ENCODE data around the gene DDB1.

DDB1 gene

DNA sequence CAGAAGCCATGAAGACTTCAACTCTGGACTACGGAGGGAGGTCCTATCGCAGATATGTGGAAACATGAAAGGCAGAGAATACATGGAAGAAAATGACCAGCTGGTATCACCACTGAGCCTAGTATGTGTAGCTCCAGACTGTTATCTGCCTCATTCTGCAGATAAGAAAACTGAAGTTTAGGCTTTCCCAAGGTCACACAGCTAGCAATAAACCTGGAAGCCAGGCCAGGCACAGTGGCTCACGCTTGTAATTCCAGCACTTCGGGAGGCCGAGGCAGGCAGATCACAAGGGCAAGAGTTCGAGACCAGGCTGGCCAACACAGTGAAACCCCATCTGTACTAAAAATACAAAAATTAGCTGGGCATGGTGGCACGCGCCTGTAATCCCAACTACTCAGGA lies 22.2 kb downstream of the DDB1 start:
- no peak for DNase-seq (ENCODE audit: low spot score)
- TF ChIP-seq, protein P1, sequence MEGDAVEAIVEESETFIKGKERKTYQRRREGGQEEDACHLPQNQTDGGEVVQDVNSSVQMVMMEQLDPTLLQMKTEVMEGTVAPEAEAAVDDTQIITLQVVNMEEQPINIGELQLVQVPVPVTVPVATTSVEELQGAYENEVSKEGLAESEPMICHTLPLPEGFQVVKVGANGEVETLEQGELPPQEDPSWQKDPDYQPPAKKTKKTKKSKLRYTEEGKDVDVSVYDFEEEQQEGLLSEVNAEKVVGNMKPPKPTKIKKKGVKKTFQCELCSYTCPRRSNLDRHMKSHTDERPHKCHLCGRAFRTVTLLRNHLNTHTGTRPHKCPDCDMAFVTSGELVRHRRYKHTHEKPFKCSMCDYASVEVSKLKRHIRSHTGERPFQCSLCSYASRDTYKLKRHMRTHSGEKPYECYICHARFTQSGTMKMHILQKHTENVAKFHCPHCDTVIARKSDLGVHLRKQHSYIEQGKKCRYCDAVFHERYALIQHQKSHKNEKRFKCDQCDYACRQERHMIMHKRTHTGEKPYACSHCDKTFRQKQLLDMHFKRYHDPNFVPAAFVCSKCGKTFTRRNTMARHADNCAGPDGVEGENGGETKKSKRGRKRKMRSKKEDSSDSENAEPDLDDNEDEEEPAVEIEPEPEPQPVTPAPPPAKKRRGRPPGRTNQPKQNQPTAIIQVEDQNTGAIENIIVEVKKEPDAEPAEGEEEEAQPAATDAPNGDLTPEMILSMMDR (IDR thresholded peaks at IDR 0.05; ENCODE audit: extremely low read depth, insufficient read depth, missing control alignments) = no peak
- in situ Hi-C loops (cut with MboI; ENCODE audit: low pct_unique_long_range_greater_than_20kb, low sequenced_read_pairs, unreplicated experiment) = no loop called here

GRCh38 chr11:61309739-61310138 lies 23.2 kb downstream of the DDB1 start:
- no peak for DNase-seq (ENCODE audit: low spot score)
- TF ChIP-seq, protein P1 (IDR thresholded peaks at IDR 0.05; ENCODE audit: extremely low read depth, insufficient read depth, missing control alignments) = no peak
- in situ Hi-C loops (cut with MboI; ENCODE audit: low pct_unique_long_range_greater_than_20kb, low sequenced_read_pairs, unreplicated experiment) = no loop called here

DNA sequence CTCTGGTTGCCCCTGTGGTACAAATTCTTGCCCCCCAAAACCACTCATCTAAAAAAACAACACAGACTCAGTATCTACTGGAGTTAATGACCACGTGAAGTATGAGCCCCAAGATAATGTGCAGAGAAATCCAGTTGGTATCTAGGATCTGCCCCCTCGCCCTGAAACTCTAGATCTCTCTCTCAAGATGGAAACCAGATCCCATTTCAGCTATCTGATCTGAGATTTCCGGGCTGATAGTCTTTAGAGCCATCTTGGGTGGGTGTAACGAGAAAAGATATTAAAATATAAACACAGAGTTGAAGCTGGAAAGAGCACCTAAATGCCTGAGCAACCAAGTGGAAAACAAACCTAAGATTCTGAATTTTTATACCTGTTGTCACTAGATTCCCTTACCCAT lies 23.8 kb downstream of the DDB1 start:
- in situ Hi-C loops (cut with MboI; ENCODE audit: low pct_unique_long_range_greater_than_20kb, low sequenced_read_pairs, unreplicated experiment) = no loop called here
- no peak for DNase-seq (ENCODE audit: low spot score)
- TF ChIP-seq, protein P1 (IDR thresholded peaks at IDR 0.05; ENCODE audit: extremely low read depth, insufficient read depth, missing control alignments) = no peak

- no peak for DNase-seq (ENCODE audit: low spot score)
- TF ChIP-seq, protein P1 (IDR thresholded peaks at IDR 0.05; ENCODE audit: extremely low read depth, insufficient read depth, missing control alignments) = no peak
- in situ Hi-C loops (cut with MboI; ENCODE audit: low pct_unique_long_range_greater_than_20kb, low sequenced_read_pairs, unreplicated experiment) = no loop called here
These were observed 25.6 kb downstream of the DDB1 start for GRCh38 chr11:61307354-61307753.

DNA sequence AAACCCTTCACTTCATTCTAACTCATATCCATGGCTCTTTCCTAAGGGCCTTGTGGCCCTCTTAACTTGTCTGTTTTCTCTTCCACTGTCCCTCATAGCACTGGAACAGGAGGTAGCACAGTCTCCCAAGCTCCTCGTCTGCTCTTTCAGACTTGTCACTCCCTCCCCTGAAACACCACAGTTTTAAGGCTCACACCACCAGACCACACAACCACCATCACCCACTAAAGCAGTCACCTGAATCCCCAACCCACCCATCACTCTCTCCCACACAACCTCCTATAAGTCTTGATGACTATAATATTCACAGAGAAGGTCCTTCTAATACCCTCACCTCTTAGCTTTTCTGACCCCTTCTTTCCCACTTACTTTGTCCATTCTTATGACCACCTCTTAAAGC lies 26.7 kb downstream of the DDB1 start:
- in situ Hi-C loops (cut with MboI; ENCODE audit: low pct_unique_long_range_greater_than_20kb, low sequenced_read_pairs, unreplicated experiment) = no loop called here
- no peak for DNase-seq (ENCODE audit: low spot score)
- TF ChIP-seq, protein P1 (IDR thresholded peaks at IDR 0.05; ENCODE audit: extremely low read depth, insufficient read depth, missing control alignments) = no peak

DNA sequence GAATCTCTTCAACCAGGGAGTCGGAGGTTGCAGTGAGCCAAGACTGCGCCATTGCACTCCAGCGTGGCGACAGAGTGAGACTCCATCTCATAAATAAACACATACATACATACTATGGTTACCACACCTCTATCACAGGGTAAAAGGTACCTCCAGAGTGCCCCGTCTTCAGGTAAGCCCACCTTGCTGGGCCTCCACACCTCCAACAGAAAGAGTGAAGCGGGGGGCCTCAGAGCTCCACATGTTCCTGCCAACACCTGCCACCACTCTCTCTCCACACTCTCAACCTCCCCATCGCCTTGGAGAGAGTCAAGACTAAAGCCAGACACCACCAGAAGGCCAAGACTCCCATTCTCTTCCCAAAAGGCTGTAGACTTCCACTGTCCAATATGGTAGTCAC lies 27.5 kb downstream of the DDB1 start:
- in situ Hi-C loops (cut with MboI; ENCODE audit: low pct_unique_long_range_greater_than_20kb, low sequenced_read_pairs, unreplicated experiment) = no loop called here
- TF ChIP-seq, protein P1 (IDR thresholded peaks at IDR 0.05; ENCODE audit: extremely low read depth, insufficient read depth, missing control alignments) = no peak
- DNase-seq (ENCODE audit: low spot score) = no peak

GRCh38 chr11:61303725-61304124 lies 29.2 kb downstream of the DDB1 start:
- DNase-seq (ENCODE audit: low spot score) = no peak
- TF ChIP-seq, protein P1 (IDR thresholded peaks at IDR 0.05; ENCODE audit: extremely low read depth, insufficient read depth, missing control alignments) = no peak
- in situ Hi-C loops (cut with MboI; ENCODE audit: low pct_unique_long_range_greater_than_20kb, low sequenced_read_pairs, unreplicated experiment) = no loop called here

Measured in GM13977 (cell line).